ENCODE measurements around the gene PABPC3.

GRCh38 chr13:25069236-25069635, 26.7 kb upstream of the PABPC3 start:
- no peak for TF ChIP-seq CTCF (conservative IDR thresholded peaks at IDR 0.05 in 1 of 2, IDR thresholded peaks at IDR 0.05 in 1 of 2; ENCODE audit: low read depth in 1 of 2, low read length in 2 of 2)
- no peak for TF ChIP-seq EZH2 (IDR thresholded peaks at IDR 0.05; ENCODE audit: low read length, missing control alignments)

Measured in fibroblast of lung (primary cell).